Endodermal cell (in vitro differentiated cells): Measurements from ENCODE around the gene DDC. TPM values are rescaled to one million over a fixed set of nuclear protein-coding genes. Genes with fewer than 3 reads are reported as not detected.

ENCODE experiments used
- DNase-seq: peaks from one replicate; pipeline ENCODE4 v3.0.0-alpha.2; 2017
- H3K27ac ChIP-seq: 2 replicates; pipeline ENCODE4 v1.5.1; 2013; ENCODE audit warnings: mild to moderate bottlenecking, low read depth, low read length, moderate library complexity
- H3K27me3 ChIP-seq: 2 replicates; pipeline ENCODE4 v1.6.1; 2013; ENCODE audit warnings: mild to moderate bottlenecking, low read length, moderate library complexity; ENCODE audit not compliant: insufficient read depth, control insufficient read depth, poor library complexity, severe bottlenecking
- H3K36me3 ChIP-seq: 2 replicates; pipeline ENCODE4 v1.7.0; 2013; ENCODE audit warnings: mild to moderate bottlenecking, low read length, moderate library complexity; ENCODE audit not compliant: control insufficient read depth, insufficient read depth
- H3K4me1 ChIP-seq: one replicate; pipeline ENCODE4 v1.7.0; 2013; ENCODE audit warnings: low read length; ENCODE audit not compliant: control insufficient read depth, insufficient read depth
- H3K4me3 ChIP-seq: 2 replicates; pipeline ENCODE4 v1.5.1; 2013; ENCODE audit warnings: mild to moderate bottlenecking, low read length, moderate library complexity
- H3K9ac ChIP-seq: 2 replicates; pipeline ENCODE4 v1.6.1; 2013; ENCODE audit warnings: mild to moderate bottlenecking, low read length, moderate library complexity; ENCODE audit not compliant: poor library complexity, severe bottlenecking; ENCODE audit errors: extremely low read depth
- H3K9me3 ChIP-seq: 2 replicates; pipeline ENCODE4 v1.6.1; 2013; ENCODE audit warnings: mild to moderate bottlenecking, low read length, moderate library complexity; ENCODE audit not compliant: control insufficient read depth
- H3K27ac Mint-ChIP-seq: 2 replicates; pipeline ENCODE4 v1.8.0; 2020; ENCODE audit warnings: mixed read lengths
- H3K27me3 Mint-ChIP-seq: 2 replicates; pipeline ENCODE4 v1.8.0; 2021; ENCODE audit warnings: mild to moderate bottlenecking, mixed read lengths; ENCODE audit not compliant: insufficient read depth
- H3K36me3 Mint-ChIP-seq: 2 replicates; pipeline ENCODE4 v1.8.0; 2020; ENCODE audit warnings: low read depth, mixed read lengths
- H3K4me1 Mint-ChIP-seq: 2 replicates; pipeline ENCODE4 v1.8.0; 2020; ENCODE audit warnings: mixed read lengths
- H3K4me3 Mint-ChIP-seq: 2 replicates; pipeline ENCODE4 v1.8.0; 2020; ENCODE audit warnings: mild to moderate bottlenecking, moderate library complexity, mixed read lengths
- H3K9me3 Mint-ChIP-seq: 2 replicates; pipeline ENCODE4 v1.8.0; 2020; ENCODE audit warnings: mild to moderate bottlenecking, mixed read lengths
- WGBS, 2 experiments: methylation state at CpG; one replicate each; pipeline versions ENCODE4 v1.1.5 to v1.1.7; 2013; ENCODE audit warnings: missing lambda C conversion rate in 2 of 2, mixed read lengths in 1 of 2; ENCODE audit not compliant: insufficient coverage in 1 of 2, insufficient read length in 1 of 2; 5-methylcytosine and 5-hydroxymethylcytosine counted together
- total RNA-seq, 2 donors: library from RNA; stranded (reverse); fragmentation: NEBNext Ultra II Directional in 1 of 2; extraction: Animal tissue kit (Norgen Biotek cat#: 25700) in 1 of 2; gene quantifications; 2 replicates in 1 of 2; 3 replicates in 1 of 2; pipeline ENCODE4 v1.2.1, GENCODE V29; 2021
- TF ChIP-seq, protein P1 (sequence below): fragments of 200-600 bp; sonication (generic); conservative IDR thresholded peaks from 2 replicates; pipeline ENCODE4 v1.5.0; 2021; ENCODE audit warnings: antibody characterized with exemption, mild to moderate bottlenecking

DDC gene
- total RNA-seq, 2 donors from 2014 or later = 1.1 TPM

DNA sequence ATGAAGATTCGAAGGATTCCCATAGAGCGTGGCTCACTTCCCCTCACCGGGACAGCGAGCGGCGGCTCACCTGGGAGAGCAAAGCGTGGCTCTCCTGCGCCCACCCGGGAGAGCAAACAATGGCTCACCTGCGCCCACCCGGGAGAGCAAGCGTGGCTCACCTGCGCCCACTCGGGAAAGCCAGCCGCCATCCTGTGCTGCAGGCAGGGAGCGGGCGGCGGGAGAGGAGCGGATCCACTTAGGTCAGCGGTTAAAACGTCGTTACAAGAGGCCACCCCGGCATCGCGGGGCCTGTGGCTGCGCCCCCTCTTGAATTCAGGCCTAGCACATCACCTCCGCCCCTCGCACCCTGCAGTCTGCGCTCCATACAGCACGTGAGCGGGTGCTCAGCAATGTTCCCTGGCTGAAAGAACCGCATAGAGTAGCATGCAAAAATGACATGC, 114.6 kb downstream of the DDC start:
- Mint-ChIP-seq H3K27me3 (peaks cover 19% of the 10 kb centered on the region), H3K36me3 (peaks cover 16% of the 10 kb centered on the region), H3K27ac (no peak overlapping the region), H3K9me3 (no peaks in the 10 kb centered on the region), H3K4me1 (peaks cover 14% of the 10 kb centered on the region), H3K4me3 (peak overlapping the region; percentile 78)
- H3K27ac ChIP-seq = no peak overlapping the region
- no peak overlapping the region for H3K9ac ChIP-seq
- H3K27me3 ChIP-seq = peaks cover 7% of the 10 kb centered on the region
- H3K36me3 ChIP-seq = peaks cover 17% of the 10 kb centered on the region
- DNase-seq = peak; percentile 55
- no peaks in the 10 kb centered on the region for H3K9me3 ChIP-seq
- H3K4me1 ChIP-seq = peaks cover 6% of the 10 kb centered on the region
- WGBS, 2 experiments = 93 to 94% methylated on average over 22 to 32 of the region's 32 CpGs
- H3K4me3 ChIP-seq = peak overlapping the region; percentile 87
- TF ChIP-seq, protein P1, sequence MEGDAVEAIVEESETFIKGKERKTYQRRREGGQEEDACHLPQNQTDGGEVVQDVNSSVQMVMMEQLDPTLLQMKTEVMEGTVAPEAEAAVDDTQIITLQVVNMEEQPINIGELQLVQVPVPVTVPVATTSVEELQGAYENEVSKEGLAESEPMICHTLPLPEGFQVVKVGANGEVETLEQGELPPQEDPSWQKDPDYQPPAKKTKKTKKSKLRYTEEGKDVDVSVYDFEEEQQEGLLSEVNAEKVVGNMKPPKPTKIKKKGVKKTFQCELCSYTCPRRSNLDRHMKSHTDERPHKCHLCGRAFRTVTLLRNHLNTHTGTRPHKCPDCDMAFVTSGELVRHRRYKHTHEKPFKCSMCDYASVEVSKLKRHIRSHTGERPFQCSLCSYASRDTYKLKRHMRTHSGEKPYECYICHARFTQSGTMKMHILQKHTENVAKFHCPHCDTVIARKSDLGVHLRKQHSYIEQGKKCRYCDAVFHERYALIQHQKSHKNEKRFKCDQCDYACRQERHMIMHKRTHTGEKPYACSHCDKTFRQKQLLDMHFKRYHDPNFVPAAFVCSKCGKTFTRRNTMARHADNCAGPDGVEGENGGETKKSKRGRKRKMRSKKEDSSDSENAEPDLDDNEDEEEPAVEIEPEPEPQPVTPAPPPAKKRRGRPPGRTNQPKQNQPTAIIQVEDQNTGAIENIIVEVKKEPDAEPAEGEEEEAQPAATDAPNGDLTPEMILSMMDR = no peak

- H3K27me3 Mint-ChIP-seq = peaks cover 18% of the 10 kb centered on the region
- H3K9me3 Mint-ChIP-seq = no peaks in the 10 kb centered on the region
- H3K4me3 Mint-ChIP-seq = peak within 1 kb of the TSS; percentile 78
- TF ChIP-seq, protein P1 = no peak
- H3K9ac ChIP-seq = peak within 1 kb of the TSS; percentile 53
- H3K27me3 ChIP-seq = peaks cover 6% of the 10 kb centered on the region
- H3K27ac ChIP-seq = no peak within 1 kb of the TSS
- H3K27ac Mint-ChIP-seq = peak within 1 kb of the TSS; percentile 89
- H3K4me1 Mint-ChIP-seq = peaks cover 14% of the 10 kb centered on the region
- DNase-seq = peak; percentile 92
- peaks cover 22% of the 10 kb centered on the region for H3K36me3 Mint-ChIP-seq
- 7 to 10% methylated on average over 35 to 63 of the region's 63 CpGs for WGBS, 2 experiments
- H3K4me1 ChIP-seq = peaks cover 6% of the 10 kb centered on the region
- H3K4me3 ChIP-seq = peak within 1 kb of the TSS; percentile 87
- no peaks in the 10 kb centered on the region for H3K9me3 ChIP-seq
- H3K36me3 ChIP-seq = peaks cover 23% of the 10 kb centered on the region
These were observed 115.2 kb downstream of the DDC start, which contains the start of gene FIGNL1 for GRCh38 chr7:50449881-50450589. FIGNL1 (minus strand) TSS chr7:50450350; CDS start chr7:50447287, 3,063 bp downstream.

DNA sequence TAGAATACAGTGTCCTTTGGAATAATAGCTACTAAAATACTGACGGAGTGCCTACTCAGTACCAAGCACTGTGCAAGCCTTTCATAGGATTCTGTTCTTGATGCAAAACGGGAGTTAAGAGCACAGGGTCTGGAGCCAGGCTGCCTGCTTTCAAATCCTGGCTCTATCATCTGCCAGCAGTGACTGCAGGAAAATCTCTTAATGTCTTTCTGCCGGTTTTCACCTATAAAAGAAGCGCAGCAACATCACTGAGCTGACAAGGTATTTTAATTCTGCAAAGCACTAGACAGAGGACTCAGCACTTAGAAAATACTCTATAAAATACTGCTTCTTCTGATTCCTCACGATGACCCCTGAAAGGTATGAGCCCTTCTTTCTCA, 115.7 kb downstream of the DDC start:
- TF ChIP-seq, protein P1 = no peak
- H3K9ac ChIP-seq = peak overlapping the region; percentile 53
- 24 to 29% methylated on average over 3 to 5 of the region's 5 CpGs for WGBS, 2 experiments

More for the DNA sequence above, 115.7 kb downstream of the DDC start:
- Mint-ChIP-seq H3K4me3 (peak overlapping the region; percentile 78), H3K36me3 (peaks cover 22% of the 10 kb centered on the region), H3K27ac (no peak overlapping the region), H3K9me3 (no peaks in the 10 kb centered on the region), H3K4me1 (peaks cover 14% of the 10 kb centered on the region), H3K27me3 (peaks cover 18% of the 10 kb centered on the region)
- Histone ChIP-seq H3K4me1 (peaks cover 6% of the 10 kb centered on the region), H3K36me3 (peaks cover 26% of the 10 kb centered on the region), H3K27me3 (peaks cover 6% of the 10 kb centered on the region), H3K4me3 (peak overlapping the region; percentile 87), H3K27ac (no peak overlapping the region), H3K9me3 (no peaks in the 10 kb centered on the region)
- DNase-seq = no peak
